B cell (primary cell): Measurements from ENCODE around the gene CHFR. TPM values are rescaled to one million over a fixed set of nuclear protein-coding genes. Genes with fewer than 3 reads are reported as not detected.

Experiments
- ATAC-seq: fragments of 200-7000 bp; cut with Tn5 transposase; one replicate; pipeline ENCODE4 v1.10.0; 2021; ENCODE audit warnings: low read depth, mild to moderate bottlenecking, moderate number of reproducible peaks, moderate library complexity
- CTCF ChIA-PET: fragments of 350-600 bp; sonication (Branson Sonifier 250); formaldehyde crosslinking; loops from one replicate; lab custom pipeline; 2021; ENCODE audit warnings: antibody characterized with exemption, inconsistent platforms; lab: Charles Lee
- POLR2A ChIA-PET: fragments of 350-600 bp; sonication (Branson Sonifier 250); formaldehyde crosslinking; loops from one replicate; lab custom pipeline; 2021; ENCODE audit warnings: antibody characterized with exemption; lab: Charles Lee
- DNase-seq: peaks from one replicate; pipeline ENCODE4 v3.0.0; 2013
- H2AFZ ChIP-seq: 2 replicates; pipeline ENCODE4 v1.6.1; 2012; ENCODE audit warnings: mild to moderate bottlenecking, low read depth, low read length; ENCODE audit not compliant: insufficient read depth, poor library complexity, severe bottlenecking
- H3K27ac ChIP-seq, 2 donors: 1 replicate in 1 of 2; 2 replicates in 1 of 2; pipeline ENCODE4 v1.5.1; 2012 to 2013; ENCODE audit warnings: low read length in 2 of 2, mild to moderate bottlenecking in 2 of 2, moderate library complexity in 1 of 2
- H3K27me3 ChIP-seq, 4 experiments: fragments of 200-600 bp in 1 of 4; sonication (generic) in 1 of 4; replicated peaks in 1 of 4; 1 replicate in 2 of 4; 2 replicates in 2 of 4; pipeline versions ENCODE4 v1.6.1 to v1.7.0; 2013 to 2016; ENCODE audit warnings: low read length in 3 of 4, mild to moderate bottlenecking in 2 of 4, mixed read lengths in 1 of 4, moderate library complexity in 1 of 4; ENCODE audit not compliant: insufficient read depth in 4 of 4, control insufficient read depth in 3 of 4; ENCODE audit errors: control extremely low read depth in 1 of 4
- H3K36me3 ChIP-seq, 2 experiments: replicated peaks in 1 of 2; 1 replicate in 1 of 2; 2 replicates in 1 of 2; pipeline versions ENCODE4 v1.6.1 to v1.7.1; 2013; ENCODE audit warnings: low read length in 1 of 2; ENCODE audit not compliant: insufficient read depth in 2 of 2, control insufficient read depth in 1 of 2; ENCODE audit errors: control extremely low read depth in 1 of 2, extremely low read depth in 1 of 2
- H3K4me1 ChIP-seq, 2 donors: fragments of 200-600 bp in 1 of 2; sonication (generic) in 1 of 2; 1 replicate in 1 of 2; 2 replicates in 1 of 2; pipeline versions ENCODE4 v1.5.1 to v1.6.1; 2013 to 2017; ENCODE audit warnings: low read length in 2 of 2; ENCODE audit not compliant: control insufficient read depth in 2 of 2, insufficient read depth in 2 of 2
- H3K4me2 ChIP-seq: replicated peaks from 2 replicates; pipeline ENCODE3; 2012; ENCODE audit warnings: mild to moderate bottlenecking, low read depth, low read length; ENCODE audit not compliant: poor library complexity, severe bottlenecking
- H3K4me3 ChIP-seq, 5 experiments: fragments of 200-600 bp in 1 of 5; sonication (generic) in 1 of 5; 1 replicate in 3 of 5; 2 replicates in 2 of 5; pipeline versions ENCODE4 v1.5.1 to v1.7.0; 2011 to 2016; ENCODE audit warnings: low read length in 4 of 5, mild to moderate bottlenecking in 4 of 5, low read depth in 2 of 5, control low read depth in 1 of 5, moderate library complexity in 1 of 5; ENCODE audit not compliant: insufficient read depth in 1 of 5; ENCODE audit errors: control extremely low read depth in 1 of 5, extremely low read depth in 1 of 5
- H3K79me2 ChIP-seq: fragments of 200-600 bp; sonication (generic); one replicate; pipeline ENCODE4 v1.6.0; 2016; ENCODE audit warnings: low read length; ENCODE audit not compliant: control insufficient read depth, insufficient read depth
- H3K9ac ChIP-seq: fragments of 200-600 bp; sonication (generic); 2 replicates; pipeline ENCODE4 v1.6.1; 2017; ENCODE audit warnings: mild to moderate bottlenecking, low read length, moderate library complexity
- H3K9me3 ChIP-seq, 3 donors: one replicate each; pipeline versions ENCODE4 v1.6.1 to v1.7.1; 2013; ENCODE audit warnings: low read length in 2 of 3; ENCODE audit not compliant: control insufficient read depth in 2 of 3, insufficient read depth in 1 of 3; ENCODE audit errors: control extremely low read depth in 1 of 3
- H4K20me1 ChIP-seq: 2 replicates; pipeline ENCODE4 v1.6.0; 2012; ENCODE audit warnings: mild to moderate bottlenecking, low read length; ENCODE audit not compliant: insufficient read depth, control insufficient read depth, poor library complexity, severe bottlenecking
- H3K27ac Mint-ChIP-seq: one replicate; pipeline ENCODE4 v1.8.0; 2021; ENCODE audit warnings: mixed read lengths
- H3K27me3 Mint-ChIP-seq: one replicate; pipeline ENCODE4 v1.8.0; 2021; ENCODE audit warnings: mixed read lengths
- H3K4me1 Mint-ChIP-seq: one replicate; pipeline ENCODE4 v1.8.0; 2021; ENCODE audit warnings: mixed read lengths
- H3K4me3 Mint-ChIP-seq: one replicate; pipeline ENCODE4 v1.8.0; 2021; ENCODE audit warnings: mixed read lengths
- H3K9me3 Mint-ChIP-seq: one replicate; pipeline ENCODE4 v1.8.0; 2022; ENCODE audit warnings: mixed read lengths; ENCODE audit not compliant: insufficient read depth
- CTCF ChIP-seq: fragments of 200-600 bp; IDR thresholded peaks from one replicate; pipeline ENCODE4 v1.8.0; 2022; ENCODE audit warnings: antibody characterized with exemption, mild to moderate bottlenecking
- EZH2 ChIP-seq: IDR thresholded peaks from 2 replicates; pipeline ENCODE4 v1.6.1; 2012; ENCODE audit warnings: borderline replicate concordance, low read depth, mild to moderate bottlenecking, moderate library complexity, low read length; ENCODE audit not compliant: insufficient read depth, poor library complexity, severe bottlenecking
- WGBS: methylation state at CpG from one replicate; pipeline ENCODE4 v1.1.5; 2013; ENCODE audit warnings: missing lambda C conversion rate; ENCODE audit not compliant: insufficient coverage; 5-methylcytosine and 5-hydroxymethylcytosine counted together
- intact Hi-C: fragments of 100-400 bp; cut with micrococcal nuclease; formaldehyde crosslinking; loops from one replicate; pipeline ENCODE4 v1.10.0; 2022
- polyA plus RNA-seq: library from polyadenylated mRNA; depleted of rRNA; stranded (reverse); fragments of >200 nt; gene quantifications from 2 replicates; pipeline ENCODE4 v1.2.3, GENCODE V29; 2012
- total RNA-seq, 2 donors: library from RNA; stranded (reverse); fragments of 120-200 nt in 1 of 2; gene quantifications; 1 replicate in 1 of 2; 2 replicates in 1 of 2; pipeline versions ENCODE4 v1.2.3 to v1.2.4, GENCODE V29; 2013 to 2022

CHFR gene
- total and polyA plus RNA-seq, 2 donors (not counting 1 experiment from before 2014, with no cell fraction given): 83.8 to 92.5 TPM

- no peak for TF ChIP-seq EZH2
- TF ChIP-seq CTCF: no peak
- peaks cover 4 to 7% of the 10 kb centered on the region in 2 donors for H3K4me1 ChIP-seq
- H3K27ac ChIP-seq: peak overlapping the region in 1 of 2 donors; percentile 26
- Mint-ChIP-seq H3K4me3 (no peak overlapping the region), H3K27me3 (no peaks in the 10 kb centered on the region), H3K27ac (peak overlapping the region; percentile 74), H3K9me3 (no peaks in the 10 kb centered on the region), H3K4me1 (peaks cover 18% of the 10 kb centered on the region)
- peaks cover 0 to 2% (median 0%) of the 10 kb centered on the region in 3 donors for H3K9me3 ChIP-seq
- peak overlapping the region; percentile 36 for H3K4me2 ChIP-seq
- H3K9ac ChIP-seq: no peak overlapping the region
- 83% methylated on average over 1 of the region's 5 CpGs for whole genome bisulfite sequencing
- peaks cover 6% of the 10 kb centered on the region for H4K20me1 ChIP-seq
- ChIA-PET POLR2A (interaction anchor here (0.5 kb wide), 1 partner anchor 66 kb away, joined by 5 read pairs; no protein-coding TSS in a partner anchor), CTCF (interaction anchor here (1.1 kb wide), 1 partner anchor 9 kb away, joined by 3 read pairs; no protein-coding TSS in a partner anchor)
- peaks cover 0 to 4% of the 10 kb centered on the region in 2 experiments for H3K36me3 ChIP-seq
- no peak for DNase-seq
- peaks cover 9% of the 10 kb centered on the region for H3K79me2 ChIP-seq
- H3K27me3 ChIP-seq: no peaks in the 10 kb centered on the region
- no peak overlapping the region for H3K4me3 ChIP-seq
- peak overlapping the region; percentile 10 for H2AFZ ChIP-seq
- no peak for ATAC-seq
- intact Hi-C loops: no loop called here
Measured at GRCh38 chr12:132834181-132834711, 53.2 kb downstream of the CHFR start.

GRCh38 chr12:132833341-132833740 is 54.1 kb downstream of the CHFR start:
- H3K9me3 Mint-ChIP-seq: no peaks in the 10 kb centered on the region
- no peak overlapping the region for H3K4me3 Mint-ChIP-seq
- H3K27me3 Mint-ChIP-seq: no peaks in the 10 kb centered on the region
- Histone ChIP-seq H3K27me3 (no peaks in the 10 kb centered on the region), H3K79me2 (peaks cover 9% of the 10 kb centered on the region), H3K9ac (no peak overlapping the region), H3K4me3 (no peak overlapping the region), H3K27ac (no peak overlapping the region), H4K20me1 (peaks cover under 1% of the 10 kb centered on the region), H3K4me2 (no peak overlapping the region), H3K4me1 (peaks cover 6 to 8% of the 10 kb centered on the region in 2 donors), H3K36me3 (no peaks in the 10 kb centered on the region), H3K9me3 (no peaks in the 10 kb centered on the region), H2AFZ (no peak overlapping the region)
- CTCF ChIA-PET: interaction anchor here (1.1 kb wide), 1 partner anchor 10 kb away, joined by 3 read pairs; no protein-coding TSS in a partner anchor
- POLR2A ChIA-PET: no interaction called here
- TF ChIP-seq EZH2 (no peak), CTCF (no peak)
- no peak for ATAC-seq
- WGBS: 98% methylated on average over 7 of the region's 8 CpGs
- intact Hi-C loops: no loop called here
- DNase-seq: no peak
- no peak overlapping the region for H3K27ac Mint-ChIP-seq
- peaks cover 20% of the 10 kb centered on the region for H3K4me1 Mint-ChIP-seq
